Neural cell (in vitro differentiated cells): ENCODE data around the gene MACF1.

Experiments used
- EZH2 ChIP-seq: fragments of 200-600, 300-800 bp; shearing (Covaris generic), sonication (generic); IDR thresholded peaks from 2 replicates; pipeline ENCODE4 v1.6.1; 2014; ENCODE audit warnings: antibody characterized with exemption, low read length, borderline replicate concordance, mild to moderate bottlenecking; ENCODE audit not compliant: insufficient read depth, poor library complexity, severe bottlenecking
- MXI1 ChIP-seq: fragments of 450-650 bp; conservative IDR thresholded peaks from 2 replicates; pipeline ENCODE4 v1.6.1; 2014; ENCODE audit warnings: antibody characterized with exemption, mild to moderate bottlenecking; ENCODE audit not compliant: poor library complexity, severe bottlenecking
- TF ChIP-seq, protein P1 (sequence below): fragments of 450-650 bp; IDR thresholded peaks from 2 replicates; pipeline ENCODE4 v1.5.1; 2014; ENCODE audit warnings: antibody characterized with exemption, mild to moderate bottlenecking, moderate library complexity; ENCODE audit not compliant: poor library complexity, severe bottlenecking

GRCh38 chr1:39488793-39489566 is 284.5 kb downstream of the MACF1 start:
- TF ChIP-seq, protein P1, sequence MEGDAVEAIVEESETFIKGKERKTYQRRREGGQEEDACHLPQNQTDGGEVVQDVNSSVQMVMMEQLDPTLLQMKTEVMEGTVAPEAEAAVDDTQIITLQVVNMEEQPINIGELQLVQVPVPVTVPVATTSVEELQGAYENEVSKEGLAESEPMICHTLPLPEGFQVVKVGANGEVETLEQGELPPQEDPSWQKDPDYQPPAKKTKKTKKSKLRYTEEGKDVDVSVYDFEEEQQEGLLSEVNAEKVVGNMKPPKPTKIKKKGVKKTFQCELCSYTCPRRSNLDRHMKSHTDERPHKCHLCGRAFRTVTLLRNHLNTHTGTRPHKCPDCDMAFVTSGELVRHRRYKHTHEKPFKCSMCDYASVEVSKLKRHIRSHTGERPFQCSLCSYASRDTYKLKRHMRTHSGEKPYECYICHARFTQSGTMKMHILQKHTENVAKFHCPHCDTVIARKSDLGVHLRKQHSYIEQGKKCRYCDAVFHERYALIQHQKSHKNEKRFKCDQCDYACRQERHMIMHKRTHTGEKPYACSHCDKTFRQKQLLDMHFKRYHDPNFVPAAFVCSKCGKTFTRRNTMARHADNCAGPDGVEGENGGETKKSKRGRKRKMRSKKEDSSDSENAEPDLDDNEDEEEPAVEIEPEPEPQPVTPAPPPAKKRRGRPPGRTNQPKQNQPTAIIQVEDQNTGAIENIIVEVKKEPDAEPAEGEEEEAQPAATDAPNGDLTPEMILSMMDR, result no peak
- TF ChIP-seq MXI1 (no peak), EZH2 (no peak)
